GM23248 (cell line): ENCODE measurements around the gene COQ6.

ENCODE experiments used
- EZH2 ChIP-seq: fragments of 200-600 bp; sonication (generic); IDR thresholded peaks from 2 replicates; pipeline ENCODE4 v1.6.1; 2018; ENCODE audit warnings: antibody characterized with exemption, mild to moderate bottlenecking; ENCODE audit not compliant: insufficient read depth, poor library complexity, severe bottlenecking
- EZH2phosphoT487 ChIP-seq: fragments of 200-600 bp; sonication (generic); IDR thresholded peaks from 2 replicates; pipeline ENCODE4 v1.6.1; 2018; ENCODE audit warnings: antibody characterized with exemption, moderate library complexity, mild to moderate bottlenecking, low read depth; ENCODE audit not compliant: insufficient read depth

GRCh38 chr14:73949752-73950734, at the start of gene COQ6, which contains the start of gene FAM161B:
- TF ChIP-seq EZH2 (no peak), EZH2phosphoT487 (no peak)
